PFSK-1 (cell line): ENCODE data around the gene ERG28.

Experiments used
- FOXP2 ChIP-seq: optimal IDR thresholded peaks from 2 replicates; pipeline ENCODE3; 2011; ENCODE audit warnings: borderline replicate concordance, control low read depth, inconsistent platforms; ENCODE audit not compliant: insufficient read depth; ENCODE audit errors: extremely low read length, extremely low read depth
- POLR2AphosphoS5 ChIP-seq: IDR thresholded peaks from 2 replicates; pipeline ENCODE4 v1.6.1; 2012; ENCODE audit warnings: low read depth, mild to moderate bottlenecking, control low read depth, low read length, moderate library complexity
- REST ChIP-seq, 2 experiments: IDR thresholded peaks; 2 replicates each; pipeline versions ENCODE4 v1.6.1 to v1.8.0; 2011 to 2012; ENCODE audit warnings: low read depth in 2 of 2, low read length in 2 of 2, control low read depth in 1 of 2, inconsistent platforms in 1 of 2, mild to moderate bottlenecking in 1 of 2, moderate library complexity in 1 of 2; ENCODE audit not compliant: insufficient read depth in 1 of 2
- SIN3A ChIP-seq: IDR thresholded peaks from 2 replicates; pipeline ENCODE4 v1.6.1; 2012; ENCODE audit warnings: mild to moderate bottlenecking, low read length, moderate library complexity, borderline replicate concordance; ENCODE audit not compliant: insufficient read depth
- TAF1 ChIP-seq: IDR thresholded peaks from 2 replicates; pipeline ENCODE4 v1.6.1; 2012; ENCODE audit warnings: low read length, control low read depth, borderline replicate concordance; ENCODE audit not compliant: insufficient read depth

Gene ERG28

GRCh38 chr14:75609606-75610475 is 50.8 kb downstream of the ERG28 start:
- TF ChIP-seq REST (IDR thresholded peaks at IDR 0.05; ENCODE audit: insufficient read depth in 1 of 2, low read depth in 2 of 2, low read length in 2 of 2) = no peak
- TF ChIP-seq TAF1 = no peak
- no peak for TF ChIP-seq POLR2AphosphoS5
- TF ChIP-seq FOXP2 = no peak
- no peak for TF ChIP-seq SIN3A

GRCh38 chr14:75609116-75609515 is 51.6 kb downstream of the ERG28 start:
- TF ChIP-seq POLR2AphosphoS5 (no peak), REST (IDR thresholded peaks at IDR 0.05; ENCODE audit: insufficient read depth in 1 of 2, low read depth in 2 of 2, low read length in 2 of 2) (no peak), FOXP2 (no peak), SIN3A (no peak)

DNA sequence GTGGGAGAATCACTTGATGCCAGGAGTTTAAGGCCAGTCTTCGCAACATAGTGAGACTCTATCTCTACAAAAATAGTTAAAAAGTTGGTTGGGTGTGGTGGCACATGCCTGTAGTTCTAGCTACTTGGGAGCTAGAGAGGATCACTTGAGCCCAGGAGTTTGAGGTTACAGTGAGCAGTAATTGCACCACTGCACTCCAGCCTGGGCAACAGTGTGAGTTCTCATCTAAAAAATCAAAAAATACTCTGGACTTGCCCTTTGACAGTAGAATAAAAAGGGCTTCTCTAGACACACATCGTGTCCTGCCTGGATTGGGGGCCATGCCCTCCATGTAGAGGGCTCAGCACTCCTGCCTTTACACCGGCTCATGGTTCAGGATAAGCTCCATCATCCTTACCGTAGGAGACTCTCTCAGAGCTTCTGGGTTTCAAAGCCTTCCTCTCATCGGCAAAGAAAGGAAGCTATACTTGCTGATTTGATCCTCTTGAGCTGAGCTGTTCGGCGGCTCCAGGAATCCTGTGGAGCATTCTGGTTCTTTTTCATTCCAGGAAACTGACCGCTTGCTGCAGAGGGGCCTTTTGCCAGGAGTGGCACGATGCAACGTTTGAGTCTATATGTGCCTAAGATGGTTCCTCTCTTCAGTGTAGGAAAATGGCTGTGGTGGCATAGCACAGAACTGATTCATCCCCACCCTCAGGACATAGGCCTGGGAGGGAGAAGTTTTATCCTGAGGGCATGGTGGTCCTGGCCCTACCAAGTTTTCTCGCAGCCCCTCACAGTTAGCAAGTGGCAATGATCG is 52.6 kb downstream of the ERG28 start:
- TF ChIP-seq POLR2AphosphoS5 (no peak), REST (IDR thresholded peaks at IDR 0.05; ENCODE audit: insufficient read depth in 1 of 2, low read depth in 2 of 2, low read length in 2 of 2) (no peak), SIN3A (no peak), FOXP2 (no peak), TAF1 (no peak)

DNA sequence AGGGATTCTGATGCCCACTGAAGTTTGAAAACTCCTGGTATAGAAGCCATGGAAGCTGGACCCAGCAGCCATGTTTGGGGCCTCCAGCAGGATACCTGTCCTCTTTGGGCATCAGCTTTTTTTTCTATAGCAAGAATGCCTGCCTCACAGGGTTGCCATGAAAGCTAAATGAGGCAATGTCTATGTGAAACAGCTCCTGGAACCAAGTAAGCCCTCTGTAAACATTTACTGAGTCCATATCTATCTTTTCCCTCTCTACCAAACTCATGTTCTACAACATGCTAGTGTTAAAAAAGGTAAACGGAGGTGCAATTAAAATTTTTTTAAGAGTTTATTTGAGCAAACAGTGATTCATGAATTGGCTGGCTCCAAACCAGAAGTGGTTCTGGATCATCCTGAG is 53.6 kb downstream of the ERG28 start:
- TF ChIP-seq SIN3A = no peak
- TF ChIP-seq FOXP2 = no peak
- TF ChIP-seq REST (IDR thresholded peaks at IDR 0.05; ENCODE audit: insufficient read depth in 1 of 2, low read depth in 2 of 2, low read length in 2 of 2) = no peak
- no peak for TF ChIP-seq POLR2AphosphoS5
- TF ChIP-seq TAF1 = no peak
